GM12892 (cell line): ENCODE data around the gene ARL3.

ENCODE experiments used
- POLR2A ChIP-seq: IDR thresholded peaks from 2 replicates; pipeline ENCODE4 v1.6.1; 2011; ENCODE audit warnings: low read depth, low read length, control low read depth
- POLR2AphosphoS5 ChIP-seq: IDR thresholded peaks from 2 replicates; pipeline ENCODE4 v1.6.1; 2011; ENCODE audit warnings: low read depth, low read length, control low read depth
- TAF1 ChIP-seq: IDR thresholded peaks from 2 replicates; pipeline ENCODE4 v1.6.1; 2011; ENCODE audit warnings: low read depth, mild to moderate bottlenecking, control low read depth, low read length, borderline replicate concordance

DNA sequence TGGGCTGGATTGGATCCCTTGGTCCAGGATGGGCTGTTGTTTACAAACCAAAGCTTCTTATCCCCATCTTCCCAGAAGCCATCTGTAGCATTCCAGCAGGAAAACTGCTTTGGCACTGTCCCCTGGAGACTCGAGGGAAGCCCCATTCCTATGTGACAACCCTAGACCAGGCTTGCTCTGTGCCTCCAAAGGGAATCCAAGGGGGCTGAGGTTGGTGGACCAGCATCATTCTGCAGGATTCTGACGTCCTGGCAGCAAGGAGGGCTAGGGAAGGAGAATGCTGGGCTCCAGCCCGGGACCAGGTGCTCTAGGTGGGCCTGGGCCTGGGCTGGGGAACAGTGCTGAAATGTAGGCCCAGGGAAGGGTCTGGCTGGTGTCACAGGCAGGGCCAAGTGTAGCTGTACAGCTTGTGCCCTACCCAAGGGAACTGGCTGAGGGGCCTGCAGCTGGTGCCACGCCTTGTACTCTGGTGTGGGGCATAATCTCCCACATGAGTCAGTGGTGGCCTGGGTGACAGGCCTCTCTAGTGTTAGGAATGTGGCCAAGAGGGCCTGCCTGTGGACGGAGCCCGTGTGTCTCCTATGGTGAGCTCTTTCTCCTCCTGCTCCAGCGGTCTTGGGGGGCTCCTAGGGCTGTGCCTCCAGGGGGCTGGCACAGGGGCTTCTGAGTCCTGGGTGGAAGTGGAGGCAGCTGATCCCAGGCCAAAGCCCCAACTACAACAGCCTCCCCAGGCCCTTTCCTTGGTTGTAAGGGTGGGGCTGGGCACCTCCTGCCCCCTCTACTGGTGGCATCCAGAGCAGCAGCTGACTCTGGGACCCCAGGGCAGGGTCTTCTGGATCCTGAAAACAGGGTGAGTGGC lies 44.8 kb downstream of the ARL3 start:
- no peak for TF ChIP-seq POLR2A
- no peak for TF ChIP-seq TAF1
- no peak for TF ChIP-seq POLR2AphosphoS5
